Endodermal cell (in vitro differentiated cells): Measurements from ENCODE around the gene TMEM250. TPM values are rescaled to one million over a fixed set of nuclear protein-coding genes. Genes with fewer than 3 reads are reported as not detected.

Experiments
- DNase-seq: peaks from one replicate; pipeline ENCODE4 v3.0.0-alpha.2; 2017
- H3K27ac ChIP-seq: 2 replicates; pipeline ENCODE4 v1.5.1; 2013; ENCODE audit warnings: mild to moderate bottlenecking, low read depth, low read length, moderate library complexity
- H3K27me3 ChIP-seq: 2 replicates; pipeline ENCODE4 v1.6.1; 2013; ENCODE audit warnings: mild to moderate bottlenecking, low read length, moderate library complexity; ENCODE audit not compliant: insufficient read depth, control insufficient read depth, poor library complexity, severe bottlenecking
- H3K36me3 ChIP-seq: 2 replicates; pipeline ENCODE4 v1.7.0; 2013; ENCODE audit warnings: mild to moderate bottlenecking, low read length, moderate library complexity; ENCODE audit not compliant: control insufficient read depth, insufficient read depth
- H3K4me1 ChIP-seq: one replicate; pipeline ENCODE4 v1.7.0; 2013; ENCODE audit warnings: low read length; ENCODE audit not compliant: control insufficient read depth, insufficient read depth
- H3K4me3 ChIP-seq: 2 replicates; pipeline ENCODE4 v1.5.1; 2013; ENCODE audit warnings: mild to moderate bottlenecking, low read length, moderate library complexity
- H3K9ac ChIP-seq: 2 replicates; pipeline ENCODE4 v1.6.1; 2013; ENCODE audit warnings: mild to moderate bottlenecking, low read length, moderate library complexity; ENCODE audit not compliant: poor library complexity, severe bottlenecking; ENCODE audit errors: extremely low read depth
- H3K9me3 ChIP-seq: 2 replicates; pipeline ENCODE4 v1.6.1; 2013; ENCODE audit warnings: mild to moderate bottlenecking, low read length, moderate library complexity; ENCODE audit not compliant: control insufficient read depth
- H3K27ac Mint-ChIP-seq: 2 replicates; pipeline ENCODE4 v1.8.0; 2020; ENCODE audit warnings: mixed read lengths
- H3K27me3 Mint-ChIP-seq: 2 replicates; pipeline ENCODE4 v1.8.0; 2021; ENCODE audit warnings: mild to moderate bottlenecking, mixed read lengths; ENCODE audit not compliant: insufficient read depth
- H3K36me3 Mint-ChIP-seq: 2 replicates; pipeline ENCODE4 v1.8.0; 2020; ENCODE audit warnings: low read depth, mixed read lengths
- H3K4me1 Mint-ChIP-seq: 2 replicates; pipeline ENCODE4 v1.8.0; 2020; ENCODE audit warnings: mixed read lengths
- H3K4me3 Mint-ChIP-seq: 2 replicates; pipeline ENCODE4 v1.8.0; 2020; ENCODE audit warnings: mild to moderate bottlenecking, moderate library complexity, mixed read lengths
- H3K9me3 Mint-ChIP-seq: 2 replicates; pipeline ENCODE4 v1.8.0; 2020; ENCODE audit warnings: mild to moderate bottlenecking, mixed read lengths
- CTCF ChIP-seq: fragments of 200-600 bp; sonication (generic); conservative IDR thresholded peaks from 2 replicates; pipeline ENCODE4 v1.5.0; 2021; ENCODE audit warnings: antibody characterized with exemption, mild to moderate bottlenecking
- WGBS, 2 experiments: methylation state at CpG; one replicate each; pipeline versions ENCODE4 v1.1.5 to v1.1.7; 2013; ENCODE audit warnings: missing lambda C conversion rate in 2 of 2, mixed read lengths in 1 of 2; ENCODE audit not compliant: insufficient coverage in 1 of 2, insufficient read length in 1 of 2; 5-methylcytosine and 5-hydroxymethylcytosine counted together
- total RNA-seq, 2 donors: library from RNA; stranded (reverse); fragmentation: NEBNext Ultra II Directional in 1 of 2; extraction: Animal tissue kit (Norgen Biotek cat#: 25700) in 1 of 2; gene quantifications; 2 replicates in 1 of 2; 3 replicates in 1 of 2; pipeline ENCODE4 v1.2.1, GENCODE V29; 2021

Gene TMEM250
- total RNA-seq, 2 donors from 2014 or later = 56.4 to 58.4 TPM

GRCh38 chr9:136127313-136127712, 8.6 kb upstream of the TMEM250 start:
- no peaks in the 10 kb centered on the region for H3K27me3 ChIP-seq
- Mint-ChIP-seq H3K9me3 (no peaks in the 10 kb centered on the region), H3K27me3 (peaks cover 6% of the 10 kb centered on the region), H3K27ac (no peak overlapping the region), H3K36me3 (no peaks in the 10 kb centered on the region), H3K4me3 (no peak overlapping the region), H3K4me1 (peaks cover 4% of the 10 kb centered on the region)
- H3K9ac ChIP-seq = no peak overlapping the region
- no peak for TF ChIP-seq CTCF
- no peaks in the 10 kb centered on the region for H3K4me1 ChIP-seq
- H3K27ac ChIP-seq = no peak overlapping the region
- no peak for DNase-seq
- WGBS, 2 experiments = 92 to 100% methylated on average over 2 to 18 of the region's 18 CpGs
- H3K36me3 ChIP-seq = no peaks in the 10 kb centered on the region
- H3K9me3 ChIP-seq = no peaks in the 10 kb centered on the region
- H3K4me3 ChIP-seq = no peak overlapping the region

GRCh38 chr9:136124976-136125692, 6.5 kb upstream of the TMEM250 start:
- Histone ChIP-seq H3K9me3 (no peaks in the 10 kb centered on the region), H3K4me1 (no peaks in the 10 kb centered on the region), H3K9ac (no peak overlapping the region), H3K27ac (no peak overlapping the region), H3K36me3 (no peaks in the 10 kb centered on the region), H3K4me3 (no peak overlapping the region), H3K27me3 (no peaks in the 10 kb centered on the region)
- Mint-ChIP-seq H3K4me3 (no peak overlapping the region), H3K27ac (no peak overlapping the region), H3K9me3 (no peaks in the 10 kb centered on the region), H3K4me1 (no peaks in the 10 kb centered on the region), H3K36me3 (no peaks in the 10 kb centered on the region), H3K27me3 (peaks cover 8% of the 10 kb centered on the region)
- 90 to 100% methylated on average over 1 to 2 of the region's 2 CpGs for WGBS, 2 experiments
- no peak for TF ChIP-seq CTCF
- DNase-seq = no peak

GRCh38 chr9:136122425-136123383, 4.0 kb upstream of the TMEM250 start:
- no peaks in the 10 kb centered on the region for H3K36me3 Mint-ChIP-seq
- peak; percentile 92 for DNase-seq
- H3K27ac ChIP-seq = no peak overlapping the region

More at GRCh38 chr9:136122425-136123383, 4.0 kb upstream of the TMEM250 start:
- no peaks in the 10 kb centered on the region for H3K27me3 ChIP-seq
- no peak overlapping the region for H3K4me3 ChIP-seq
- H3K4me3 Mint-ChIP-seq = no peak overlapping the region
- H3K4me1 ChIP-seq = peaks cover 3% of the 10 kb centered on the region
- no peaks in the 10 kb centered on the region for H3K9me3 ChIP-seq
- no peaks in the 10 kb centered on the region for H3K36me3 ChIP-seq
- no peak overlapping the region for H3K9ac ChIP-seq
- no peaks in the 10 kb centered on the region for H3K9me3 Mint-ChIP-seq
- WGBS, 2 experiments = 48 to 61% methylated on average over 19 to 45 of the region's 45 CpGs
- no peak overlapping the region for H3K27ac Mint-ChIP-seq
- H3K4me1 Mint-ChIP-seq = no peaks in the 10 kb centered on the region
- H3K27me3 Mint-ChIP-seq = peaks cover 8% of the 10 kb centered on the region
- peak; percentile 96 for TF ChIP-seq CTCF
